Activated B cell treated with CpG ODN at 0.5 μM for 24 hours (primary cell): ENCODE data around the gene TNFRSF14. TPM values are rescaled to one million over a fixed set of nuclear protein-coding genes. Genes with fewer than 3 reads are reported as not detected.

ENCODE experiments used
- ATAC-seq: fragments of 200-7000 bp; cut with Tn5 transposase; one replicate; pipeline ENCODE4 v1.10.0; 2021; ENCODE audit warnings: low read depth, mild to moderate bottlenecking, moderate library complexity
- CTCF ChIA-PET: fragments of 350-600 bp; sonication (Branson Sonifier 250); formaldehyde crosslinking; loops from one replicate; lab custom pipeline; 2021; ENCODE audit warnings: antibody characterized with exemption; lab: Charles Lee
- POLR2A ChIA-PET: fragments of 350-600 bp; sonication (Branson Sonifier 250); formaldehyde crosslinking; loops from one replicate; lab custom pipeline; 2021; ENCODE audit warnings: antibody characterized with exemption; lab: Charles Lee
- DNase-seq: peaks from one replicate; pipeline ENCODE4 v3.0.0; 2022
- H3K27ac Mint-ChIP-seq: one replicate; pipeline ENCODE4 v1.8.0; 2020; ENCODE audit warnings: mixed read lengths
- H3K27me3 Mint-ChIP-seq: one replicate; pipeline ENCODE4 v1.8.0; 2021; ENCODE audit warnings: mixed read lengths
- H3K36me3 Mint-ChIP-seq: one replicate; pipeline ENCODE4 v1.8.0; 2021; ENCODE audit warnings: low read depth, mixed read lengths
- H3K4me1 Mint-ChIP-seq: one replicate; pipeline ENCODE4 v1.8.0; 2021; ENCODE audit warnings: mixed read lengths
- H3K4me3 Mint-ChIP-seq: one replicate; pipeline ENCODE4 v1.8.0; 2020; ENCODE audit warnings: mild to moderate bottlenecking, mixed read lengths
- H3K9me3 Mint-ChIP-seq: one replicate; pipeline ENCODE4 v1.8.0; 2020; ENCODE audit warnings: mixed read lengths
- intact Hi-C: fragments of 100-400 bp; cut with micrococcal nuclease; formaldehyde crosslinking; loops from one replicate; pipeline ENCODE4 v1.15.1; 2024
- total RNA-seq: library from RNA; stranded (reverse); gene quantifications from 2 replicates; pipeline ENCODE4 v1.2.3, GENCODE V29; 2022
- TF ChIP-seq, protein P1 (sequence below): fragments of 200-600 bp; IDR thresholded peaks from one replicate; pipeline ENCODE4 v1.8.0; 2022; ENCODE audit warnings: antibody characterized with exemption, mild to moderate bottlenecking

The TNFRSF14 gene
- total RNA-seq, 1 donor from 2014 or later: 148 TPM

DNA sequence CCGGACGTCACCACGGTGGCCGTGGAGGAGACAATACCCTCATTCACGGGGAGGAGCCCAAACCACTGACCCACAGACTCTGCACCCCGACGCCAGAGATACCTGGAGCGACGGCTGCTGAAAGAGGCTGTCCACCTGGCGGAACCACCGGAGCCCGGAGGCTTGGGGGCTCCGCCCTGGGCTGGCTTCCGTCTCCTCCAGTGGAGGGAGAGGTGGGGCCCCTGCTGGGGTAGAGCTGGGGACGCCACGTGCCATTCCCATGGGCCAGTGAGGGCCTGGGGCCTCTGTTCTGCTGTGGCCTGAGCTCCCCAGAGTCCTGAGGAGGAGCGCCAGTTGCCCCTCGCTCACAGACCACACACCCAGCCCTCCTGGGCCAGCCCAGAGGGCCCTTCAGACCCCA lies 7.0 kb downstream of the TNFRSF14 start:
- POLR2A ChIA-PET: no interaction called here

DNA sequence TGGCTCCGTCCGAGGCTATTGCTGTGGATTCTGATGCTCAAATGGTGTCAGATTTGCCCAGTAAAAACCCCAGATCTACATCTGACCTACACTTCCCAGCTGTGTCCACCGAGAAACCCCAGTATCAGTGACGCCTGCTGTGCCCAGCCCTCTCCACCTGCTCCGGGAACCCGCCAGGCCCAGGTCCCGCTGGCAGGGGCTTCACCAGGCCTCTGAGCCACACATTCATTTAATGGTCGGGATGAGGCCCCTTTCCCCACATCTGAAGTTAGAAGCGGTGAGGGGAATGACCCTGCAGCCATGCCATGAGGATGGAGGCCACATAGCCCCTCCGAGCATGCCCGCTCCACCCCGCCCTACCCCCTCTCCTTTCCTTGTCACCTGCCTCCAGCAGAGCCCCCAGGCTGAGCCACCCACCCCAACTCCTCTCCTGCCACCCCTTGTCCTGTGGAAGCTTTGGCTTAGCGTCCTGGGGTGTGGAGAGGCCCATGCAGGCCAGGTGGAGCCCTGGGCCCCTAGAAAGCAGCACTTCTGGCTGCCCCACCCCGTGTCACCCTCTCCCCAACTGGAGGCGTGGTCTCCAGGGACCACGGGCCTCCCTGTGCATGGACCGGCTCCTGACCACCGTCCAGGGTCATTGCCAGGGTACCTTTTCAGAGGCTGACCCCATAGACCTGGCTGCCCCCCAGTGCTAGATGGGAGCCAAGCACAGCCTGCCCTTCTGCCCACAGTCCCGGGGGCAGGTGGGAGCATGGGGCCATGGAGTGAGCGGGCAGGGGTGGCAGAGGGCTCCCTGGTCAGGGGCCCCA lies 8.0 kb downstream of the TNFRSF14 start:
- ATAC-seq (no peak), DNase-seq (no peak)
- ChIA-PET CTCF (no interaction called here), POLR2A (interaction anchor here (1.6 to 1.7 kb wide), 2 partner anchors 8 to 21 kb away, joined by 6 to 8 read pairs; partner anchors contain the start of gene TNFRSF14)
- no peaks in the 10 kb centered on the region for H3K9me3 Mint-ChIP-seq
- TF ChIP-seq, protein P1, sequence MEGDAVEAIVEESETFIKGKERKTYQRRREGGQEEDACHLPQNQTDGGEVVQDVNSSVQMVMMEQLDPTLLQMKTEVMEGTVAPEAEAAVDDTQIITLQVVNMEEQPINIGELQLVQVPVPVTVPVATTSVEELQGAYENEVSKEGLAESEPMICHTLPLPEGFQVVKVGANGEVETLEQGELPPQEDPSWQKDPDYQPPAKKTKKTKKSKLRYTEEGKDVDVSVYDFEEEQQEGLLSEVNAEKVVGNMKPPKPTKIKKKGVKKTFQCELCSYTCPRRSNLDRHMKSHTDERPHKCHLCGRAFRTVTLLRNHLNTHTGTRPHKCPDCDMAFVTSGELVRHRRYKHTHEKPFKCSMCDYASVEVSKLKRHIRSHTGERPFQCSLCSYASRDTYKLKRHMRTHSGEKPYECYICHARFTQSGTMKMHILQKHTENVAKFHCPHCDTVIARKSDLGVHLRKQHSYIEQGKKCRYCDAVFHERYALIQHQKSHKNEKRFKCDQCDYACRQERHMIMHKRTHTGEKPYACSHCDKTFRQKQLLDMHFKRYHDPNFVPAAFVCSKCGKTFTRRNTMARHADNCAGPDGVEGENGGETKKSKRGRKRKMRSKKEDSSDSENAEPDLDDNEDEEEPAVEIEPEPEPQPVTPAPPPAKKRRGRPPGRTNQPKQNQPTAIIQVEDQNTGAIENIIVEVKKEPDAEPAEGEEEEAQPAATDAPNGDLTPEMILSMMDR: no peak
- no peak overlapping the region for H3K4me3 Mint-ChIP-seq
- intact Hi-C loops: no loop called here
- H3K4me1 Mint-ChIP-seq: peaks cover 4% of the 10 kb centered on the region
- H3K27me3 Mint-ChIP-seq: no peaks in the 10 kb centered on the region
- H3K27ac Mint-ChIP-seq: no peak overlapping the region
- H3K36me3 Mint-ChIP-seq: peaks cover 31% of the 10 kb centered on the region

More for the DNA sequence above, 7.0 kb downstream of the TNFRSF14 start:
- no peak overlapping the region for H3K4me3 Mint-ChIP-seq
- peaks cover 9% of the 10 kb centered on the region for H3K4me1 Mint-ChIP-seq
- CTCF ChIA-PET: no interaction called here
- H3K36me3 Mint-ChIP-seq: peaks cover 37% of the 10 kb centered on the region
- no peak for DNase-seq
- intact Hi-C loops: no loop called here
- H3K9me3 Mint-ChIP-seq: no peaks in the 10 kb centered on the region
- TF ChIP-seq, protein P1: no peak
- H3K27ac Mint-ChIP-seq: no peak overlapping the region
- H3K27me3 Mint-ChIP-seq: no peaks in the 10 kb centered on the region
- ATAC-seq: no peak

DNA sequence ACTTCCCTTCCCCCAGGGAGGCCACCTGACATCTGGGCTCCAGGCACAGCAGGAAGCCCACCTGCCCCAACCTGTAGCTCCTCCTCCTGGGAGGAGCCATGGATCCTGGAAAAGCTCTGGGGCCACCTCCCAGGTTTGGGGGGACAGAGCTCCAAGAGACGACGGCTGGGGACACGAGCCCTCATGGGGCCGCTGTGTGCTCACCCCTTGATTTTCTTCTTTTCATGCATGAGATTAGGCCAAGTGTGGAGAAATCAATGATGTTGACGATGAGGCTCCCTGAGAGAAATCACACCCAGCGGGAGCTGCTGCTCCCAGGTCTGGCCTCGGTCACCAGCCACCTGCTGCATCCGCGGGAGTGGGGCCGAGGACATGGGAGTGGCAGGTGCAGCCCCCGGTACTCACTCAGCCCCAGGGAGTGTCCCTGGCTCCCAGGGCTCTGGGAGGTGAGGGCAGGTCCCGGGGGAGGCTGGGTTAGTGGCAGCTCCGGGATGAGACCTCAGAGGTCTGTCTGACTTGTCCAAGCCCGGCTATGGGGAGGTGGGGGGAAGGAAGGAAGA lies 8.7 kb downstream of the TNFRSF14 start:
- peaks cover 4% of the 10 kb centered on the region for H3K4me1 Mint-ChIP-seq
- ATAC-seq: no peak
- DNase-seq: no peak
- ChIA-PET CTCF (no interaction called here), POLR2A (interaction anchor here (0.8 to 1.7 kb wide), 3 partner anchors 9 to 38 kb away, joined by 3 to 8 read pairs (median 6); partner anchors contain the start of genes PANK4 and TNFRSF14)
- peaks cover 27% of the 10 kb centered on the region for H3K36me3 Mint-ChIP-seq
- no peaks in the 10 kb centered on the region for H3K27me3 Mint-ChIP-seq
- no peak overlapping the region for H3K27ac Mint-ChIP-seq
- H3K4me3 Mint-ChIP-seq: no peak overlapping the region
- TF ChIP-seq, protein P1: no peak
- H3K9me3 Mint-ChIP-seq: no peaks in the 10 kb centered on the region
- intact Hi-C loops: no loop called here

DNA sequence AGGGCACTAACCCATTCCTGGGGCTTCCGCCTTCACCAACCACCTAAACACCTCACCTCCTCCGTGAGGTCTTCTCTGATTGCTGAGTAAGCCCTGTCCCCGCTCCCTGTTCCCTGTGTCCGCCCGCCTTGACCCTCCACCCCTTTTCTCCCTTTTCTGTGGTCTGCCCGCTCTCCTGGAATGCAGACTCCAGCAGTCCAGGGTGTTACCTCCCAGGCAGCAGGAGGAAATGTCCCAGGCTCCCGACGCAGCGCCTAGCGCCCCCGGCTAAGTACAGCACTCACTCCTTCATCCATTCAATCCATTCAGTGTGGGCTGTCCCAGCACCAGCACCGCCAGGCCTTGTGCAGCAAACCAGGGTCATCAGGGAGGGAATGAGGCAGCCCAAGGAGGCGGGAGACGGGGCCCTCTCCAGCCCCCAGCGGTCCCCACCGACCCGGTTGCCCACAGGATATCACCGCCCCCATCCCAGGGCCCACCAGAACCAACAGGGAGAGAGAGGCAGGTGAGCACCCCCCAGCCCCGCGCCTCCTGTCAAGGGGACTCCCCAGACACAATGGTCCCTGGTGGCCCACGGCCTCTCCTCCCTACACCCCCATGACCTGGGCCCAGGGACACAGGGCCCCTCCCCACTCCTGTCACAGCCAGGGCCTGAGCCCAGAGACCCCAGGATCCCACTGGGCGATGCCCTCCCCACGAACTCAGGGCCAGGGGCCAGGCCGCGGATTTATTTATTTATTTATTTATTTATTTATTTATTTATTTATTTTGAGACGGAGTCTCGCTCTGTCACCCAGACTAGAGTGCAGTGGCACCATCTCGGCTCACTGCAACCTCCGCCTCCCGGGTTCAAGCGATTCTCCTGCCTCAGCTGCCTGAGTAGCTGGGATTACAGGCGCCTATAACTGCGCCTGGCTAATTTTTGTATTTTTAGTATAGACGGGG lies 10.2 kb downstream of the TNFRSF14 start:
- TF ChIP-seq, protein P1: no peak
- intact Hi-C loops: no loop called here
- no peak for ATAC-seq
- DNase-seq: no peak
- Mint-ChIP-seq H3K4me3 (no peak overlapping the region), H3K27ac (no peak overlapping the region), H3K4me1 (peaks cover 2% of the 10 kb centered on the region), H3K27me3 (no peaks in the 10 kb centered on the region), H3K9me3 (no peaks in the 10 kb centered on the region), H3K36me3 (peaks cover 14% of the 10 kb centered on the region)
- CTCF ChIA-PET: no interaction called here
- POLR2A ChIA-PET: interaction anchor here (1.7 kb wide), 1 partner anchor 19 kb away, joined by 8 read pairs; no protein-coding TSS in a partner anchor
